VCaP (cell line): Measurements from ENCODE around the gene PITPNC1.

Experiments used
- H3K27ac ChIP-seq: fragments of 450-650 bp; 2 replicates; pipeline ENCODE4 v1.5.1; 2017
- TF ChIP-seq, protein P1 (sequence below): fragments of 450-650 bp; conservative IDR thresholded peaks from 2 replicates; pipeline ENCODE4 v1.5.1; 2017; ENCODE audit warnings: mild to moderate bottlenecking, moderate library complexity

Gene PITPNC1

DNA sequence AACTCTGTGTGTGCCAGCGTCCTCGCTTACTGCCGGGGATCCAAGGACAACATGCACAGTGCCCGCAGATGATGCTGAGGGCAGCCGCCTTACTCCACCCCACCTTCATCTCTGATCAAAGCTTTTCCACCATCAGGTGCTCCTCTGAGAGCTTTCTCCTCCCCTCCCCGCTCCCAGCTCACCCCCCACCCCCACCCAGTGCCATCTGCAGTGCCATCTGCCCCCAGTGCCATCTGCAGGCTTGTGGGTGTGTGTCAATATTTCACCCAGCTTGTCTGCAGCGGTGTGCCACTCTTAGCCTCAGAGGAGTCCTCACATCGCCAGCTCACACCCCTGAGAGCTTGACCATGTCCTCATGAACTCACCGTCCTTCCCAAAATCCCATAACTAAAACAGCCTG is 242.5 kb downstream of the PITPNC1 start:
- TF ChIP-seq, protein P1, sequence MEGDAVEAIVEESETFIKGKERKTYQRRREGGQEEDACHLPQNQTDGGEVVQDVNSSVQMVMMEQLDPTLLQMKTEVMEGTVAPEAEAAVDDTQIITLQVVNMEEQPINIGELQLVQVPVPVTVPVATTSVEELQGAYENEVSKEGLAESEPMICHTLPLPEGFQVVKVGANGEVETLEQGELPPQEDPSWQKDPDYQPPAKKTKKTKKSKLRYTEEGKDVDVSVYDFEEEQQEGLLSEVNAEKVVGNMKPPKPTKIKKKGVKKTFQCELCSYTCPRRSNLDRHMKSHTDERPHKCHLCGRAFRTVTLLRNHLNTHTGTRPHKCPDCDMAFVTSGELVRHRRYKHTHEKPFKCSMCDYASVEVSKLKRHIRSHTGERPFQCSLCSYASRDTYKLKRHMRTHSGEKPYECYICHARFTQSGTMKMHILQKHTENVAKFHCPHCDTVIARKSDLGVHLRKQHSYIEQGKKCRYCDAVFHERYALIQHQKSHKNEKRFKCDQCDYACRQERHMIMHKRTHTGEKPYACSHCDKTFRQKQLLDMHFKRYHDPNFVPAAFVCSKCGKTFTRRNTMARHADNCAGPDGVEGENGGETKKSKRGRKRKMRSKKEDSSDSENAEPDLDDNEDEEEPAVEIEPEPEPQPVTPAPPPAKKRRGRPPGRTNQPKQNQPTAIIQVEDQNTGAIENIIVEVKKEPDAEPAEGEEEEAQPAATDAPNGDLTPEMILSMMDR, result no peak

DNA sequence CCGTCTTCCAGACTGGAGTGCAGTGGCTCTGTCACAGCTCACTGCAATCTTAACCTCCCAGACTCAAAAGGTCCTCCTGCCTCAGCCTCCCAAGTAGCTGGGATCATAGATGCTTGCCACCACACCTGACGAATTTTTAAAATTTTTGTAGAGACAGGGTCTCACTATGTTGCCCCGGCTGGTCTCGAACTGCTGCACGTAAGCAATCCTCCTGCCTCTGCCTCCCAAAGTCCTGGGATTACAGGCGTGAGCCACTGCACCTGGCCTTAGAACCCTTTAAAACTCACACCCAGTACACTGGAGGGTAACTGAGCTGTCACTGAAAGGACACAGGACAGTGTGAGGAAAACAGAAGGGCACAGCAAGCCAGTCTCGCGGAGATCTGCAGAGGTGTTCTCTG is 243.0 kb downstream of the PITPNC1 start:
- no peak overlapping the region for H3K27ac ChIP-seq
- TF ChIP-seq, protein P1, result no peak

More for the DNA sequence above, 242.5 kb downstream of the PITPNC1 start:
- no peak overlapping the region for H3K27ac ChIP-seq

DNA sequence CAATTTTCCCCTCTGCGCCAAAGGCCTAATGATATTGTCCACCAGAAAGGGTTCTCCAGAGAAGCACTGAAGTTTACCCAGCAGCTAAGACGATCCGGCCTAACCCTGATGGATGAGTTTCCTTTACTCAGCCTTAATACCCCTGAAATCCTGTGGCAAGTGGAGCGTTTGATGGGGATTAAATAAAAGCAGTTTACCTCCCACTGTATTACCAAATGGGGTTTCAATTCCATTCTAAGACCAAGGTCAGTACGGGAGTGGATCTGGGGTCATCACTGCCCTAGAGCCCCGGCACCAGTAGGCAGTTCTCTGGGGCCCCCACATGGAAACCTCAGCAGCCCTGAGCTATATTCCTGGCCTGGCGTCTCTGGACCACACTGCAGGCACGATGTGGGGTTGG is 243.6 kb downstream of the PITPNC1 start:
- no peak overlapping the region for H3K27ac ChIP-seq
- TF ChIP-seq, protein P1, result no peak

DNA sequence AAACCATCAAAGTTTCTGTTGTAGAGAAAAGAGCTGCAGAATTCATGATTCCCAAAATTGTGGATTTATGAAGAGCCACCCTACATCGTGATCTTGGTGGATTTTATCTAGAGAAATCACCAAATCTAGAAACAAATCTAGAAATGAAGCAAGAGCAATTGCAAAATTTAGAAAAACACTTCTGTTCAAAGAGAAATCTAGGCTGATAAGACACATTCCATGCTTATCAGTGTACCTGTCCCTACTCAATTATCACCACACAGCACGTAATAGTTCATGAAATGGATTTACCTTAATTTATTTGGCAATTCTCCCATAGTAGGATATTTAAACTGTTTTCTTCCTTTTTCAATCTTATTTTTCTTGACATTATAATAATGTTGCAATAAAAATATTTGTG is 246.7 kb downstream of the PITPNC1 start:
- TF ChIP-seq, protein P1, result no peak
- no peak overlapping the region for H3K27ac ChIP-seq

DNA sequence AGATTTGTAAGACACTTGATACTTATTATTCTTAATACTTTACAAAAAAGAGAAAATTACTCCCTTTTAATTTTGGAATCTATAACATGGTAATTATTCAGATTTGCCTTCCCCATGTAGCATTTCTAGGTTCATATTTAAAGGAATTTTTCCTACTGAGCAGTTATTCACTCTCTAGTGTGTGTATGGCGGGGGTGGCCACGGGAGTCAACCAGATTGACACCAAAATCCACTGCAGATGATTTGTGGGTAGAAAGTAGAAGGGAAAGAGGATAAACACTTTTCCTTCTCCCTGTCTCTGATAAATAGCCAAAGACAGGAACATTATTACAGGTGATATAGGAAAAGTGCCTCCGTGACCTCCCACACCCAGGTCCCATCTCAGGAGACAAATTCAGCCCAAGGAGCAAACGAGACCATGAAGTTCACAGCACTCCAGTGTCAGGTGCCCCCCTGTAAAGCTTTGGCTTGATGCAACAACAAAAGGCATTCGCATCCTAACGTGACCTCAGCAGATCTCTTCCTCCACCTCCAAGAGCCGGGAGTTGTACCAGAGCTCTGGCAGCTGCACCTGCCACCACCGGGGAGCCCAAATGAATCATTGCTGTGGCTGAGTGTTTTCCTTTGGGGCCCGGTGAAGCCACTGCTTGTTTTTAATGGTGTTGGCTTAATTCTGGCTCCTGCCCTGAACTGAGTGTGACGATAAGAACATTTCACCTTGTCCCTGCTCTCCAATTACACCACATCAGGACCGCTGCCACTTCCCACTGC is 248.0 kb downstream of the PITPNC1 start:
- no peak overlapping the region for H3K27ac ChIP-seq
- TF ChIP-seq, protein P1, result no peak

DNA sequence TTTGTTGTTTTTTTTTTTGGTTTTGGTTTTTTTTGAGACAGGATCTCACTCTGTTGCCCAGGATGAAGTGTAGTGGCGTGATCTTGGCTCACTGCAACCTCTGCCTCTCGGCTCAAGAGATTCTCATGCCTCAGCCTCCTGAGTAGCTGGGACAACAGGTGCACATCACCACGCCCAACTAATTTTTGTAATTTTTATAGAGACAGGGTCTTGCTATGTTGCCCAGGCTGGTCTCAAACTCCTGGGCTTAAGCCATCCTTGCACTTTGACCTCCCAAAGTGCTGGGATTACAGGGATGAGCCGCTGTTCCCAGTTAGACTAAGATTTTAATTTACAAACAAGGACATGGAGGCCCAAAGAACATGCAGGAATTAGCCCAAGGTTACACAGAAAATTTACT is 248.9 kb downstream of the PITPNC1 start:
- H3K27ac ChIP-seq, result no peak overlapping the region
- TF ChIP-seq, protein P1, result no peak

DNA sequence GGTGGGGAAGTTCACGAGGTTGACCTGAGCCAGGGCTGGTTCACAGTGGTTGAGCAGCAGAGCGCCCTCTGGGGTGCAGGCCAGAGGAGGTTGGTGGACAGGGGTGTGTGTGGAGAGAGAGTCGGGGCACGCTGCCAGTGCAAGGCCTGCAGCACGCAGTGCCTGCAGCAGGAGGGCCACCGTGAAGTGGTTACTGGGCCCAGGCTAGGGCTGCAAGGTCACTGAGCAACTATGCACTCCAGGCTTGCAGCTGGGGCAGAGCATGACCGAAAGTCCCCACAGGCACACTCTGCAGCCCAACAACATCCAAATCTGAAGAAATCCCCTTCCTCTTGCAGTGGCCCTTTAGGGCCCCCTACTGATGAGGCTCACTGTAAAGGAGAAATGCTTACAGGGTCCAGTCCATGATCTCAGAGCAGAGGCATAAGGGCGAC is 251.5 kb downstream of the PITPNC1 start:
- TF ChIP-seq, protein P1, result 0 out of 2 replicates have a peak, but pooled peaks have one; percentile 6
- no peak overlapping the region for H3K27ac ChIP-seq
